ENCODE measurements around the gene DHRS3. TPM values are rescaled to one million over a fixed set of nuclear protein-coding genes. Genes with fewer than 3 reads are reported as not detected.

DHRS3 gene
- total RNA-seq, 1 experiment from 2014 or later = 54.5 TPM

GRCh38 chr1:12566484-12567287, 51.3 kb downstream of the DHRS3 start:
- Histone ChIP-seq H4K5ac (ENCODE audit: insufficient read length, low read depth, low read length) (no peak overlapping the region), H3K18ac (ENCODE audit: insufficient read length, low read depth, low read length) (no peak overlapping the region), H3K27ac (ENCODE audit: insufficient read length, low read depth, low read length) (no peak overlapping the region), H3K56ac (ENCODE audit: insufficient read length, low read depth, low read length) (no peak overlapping the region), H3K4ac (ENCODE audit: low read depth, low read length) (no peak overlapping the region), H3K27me3 (ENCODE audit: insufficient read depth, low read length) (no peaks in the 10 kb centered on the region), H4K91ac (ENCODE audit: insufficient read length, low read depth, low read length) (no peak overlapping the region), H3K9me3 (ENCODE audit: control insufficient read depth, low read depth, low read length) (no peaks in the 10 kb centered on the region), H2AFZ (ENCODE audit: low read length) (no peak overlapping the region), H2BK12ac (ENCODE audit: insufficient read length, low read depth, low read length) (no peak overlapping the region), H2BK120ac (ENCODE audit: low read depth, low read length, poor library complexity, severe bottlenecking) (no peak overlapping the region), H4K20me1 (ENCODE audit: control insufficient read depth, insufficient read depth, insufficient read length) (no peaks in the 10 kb centered on the region), H3K23ac (ENCODE audit: insufficient read length, low read depth, low read length) (no peak overlapping the region), H3K4me1 (ENCODE audit: insufficient read depth, low read length) (no peaks in the 10 kb centered on the region), H2BK20ac (ENCODE audit: low read depth, low read length, poor library complexity, severe bottlenecking) (no peak overlapping the region), H2BK15ac (ENCODE audit: low read depth, low read length) (no peak overlapping the region), H3K14ac (ENCODE audit: insufficient read depth, low read length) (no peak overlapping the region), H3K9ac (ENCODE audit: extremely low read depth, insufficient read length, low read length) (no peak overlapping the region), H2BK5ac (ENCODE audit: insufficient read length, low read length) (no peak overlapping the region), H3T11ph (ENCODE audit: low read length) (no peak overlapping the region), H3K4me2 (ENCODE audit: insufficient read depth, insufficient read length, low read length) (no peak overlapping the region), H2AK5ac (ENCODE audit: insufficient read length, low read length) (no peak overlapping the region), H4K8ac (replicated peaks; ENCODE audit: insufficient read length, low read depth, low read length) (no peak overlapping the region), H3K79me2 (ENCODE audit: insufficient read depth, low read length) (no peaks in the 10 kb centered on the region), H3K79me1 (ENCODE audit: insufficient read depth, low read depth, low read length, poor library complexity, severe bottlenecking) (no peaks in the 10 kb centered on the region), H3K23me2 (ENCODE audit: insufficient read length, low read depth, low read length, poor library complexity, severe bottlenecking) (no peaks in the 10 kb centered on the region)
- Mint-ChIP-seq H3K27me3 (ENCODE audit: low read depth) (peaks cover 6% of the 10 kb centered on the region; the same call in 1 of the 2 replicates), H3K9me3 (peaks cover 20 to 24% of the 10 kb centered on the region in 2 experiments), H3K4me1 (no peaks in the 10 kb centered on the region), H3K4me3 (no peak overlapping the region), H3K27ac (no peak overlapping the region), H3K36me3 (ENCODE audit: insufficient read depth in 1 of 3, low read depth in 3 of 3) (peaks cover 13 to 58% (median 49%) of the 10 kb centered on the region in 3 experiments; a peak in 6 of 7 replicates)
- no peak for TF ChIP-seq CTCF (conservative IDR thresholded peaks at IDR 0.05)
- no peak for DNase-seq
- WGBS (ENCODE audit: extremely low coverage, insufficient read length, low lambda C conversion rate) = no CpG with 5 or more reads among the region's 9 CpGs

All from H9 (cell line).